ENCODE measurements around the gene LILRB3. TPM values are rescaled to one million over a fixed set of nuclear protein-coding genes. Genes with fewer than 3 reads are reported as not detected.

The LILRB3 gene
- total and polyA plus RNA-seq, 2 experiments from 2014 or later = 1.7 TPM; not detected in 1

DNA sequence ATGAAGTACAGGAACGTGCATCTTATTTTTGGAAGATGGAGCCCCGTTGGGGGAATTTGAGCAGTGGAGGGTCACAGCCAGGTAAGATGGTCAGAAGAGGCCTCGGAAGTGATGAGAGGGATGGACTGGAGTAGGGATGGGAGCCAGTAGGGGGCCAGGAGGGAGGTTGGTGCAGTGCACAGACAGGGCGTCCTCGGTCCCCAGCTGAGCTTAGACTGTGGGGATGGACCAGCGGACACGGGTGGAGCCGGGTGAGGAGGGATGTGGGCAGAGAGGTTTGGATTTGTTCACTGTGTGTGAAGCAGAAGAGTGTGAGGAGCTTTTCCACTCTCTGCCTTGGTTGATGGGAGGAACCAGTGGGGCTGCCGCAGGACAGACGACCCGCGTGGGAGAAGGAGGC is 11.6 kb downstream of the LILRB3 start:
- peak overlapping the region; percentile 60 for H3K4me2 ChIP-seq
- peaks cover 28% of the 10 kb centered on the region for H4K20me1 ChIP-seq (ENCODE audit: insufficient read depth, poor library complexity, severe bottlenecking)

DNA sequence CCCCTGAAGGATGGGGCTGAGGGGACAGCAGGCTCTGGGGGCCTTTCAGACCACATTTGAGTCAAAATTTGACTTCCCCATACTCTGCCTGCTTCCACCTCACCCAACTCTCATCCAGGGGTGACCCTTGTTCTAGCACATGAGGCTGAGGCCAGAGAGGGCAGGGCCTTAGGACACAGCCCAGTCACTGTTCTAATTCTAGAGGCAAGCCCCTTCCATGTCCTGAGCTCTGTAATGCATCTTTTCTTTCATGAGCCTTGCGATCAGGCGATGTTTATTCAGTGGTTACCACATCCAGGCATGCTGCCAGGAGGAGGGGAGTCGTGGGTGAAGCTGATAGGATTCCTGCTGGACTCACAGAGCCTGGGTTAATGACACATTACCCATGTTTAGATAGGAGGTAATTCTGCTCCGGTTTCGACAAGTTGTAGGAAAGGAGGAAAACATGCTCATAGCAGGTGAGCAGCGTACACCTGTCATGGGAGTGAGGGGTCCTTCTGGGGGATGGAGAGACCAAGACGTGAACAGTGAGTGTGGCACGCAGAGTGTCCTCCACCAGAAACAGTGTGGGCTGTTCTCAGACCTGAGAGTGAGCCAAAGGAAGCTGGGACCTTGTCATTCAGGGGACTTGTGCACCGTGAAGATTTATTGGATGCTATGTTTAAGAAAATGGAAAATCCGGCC is 12.9 kb downstream of the LILRB3 start:
- WGBS (ENCODE audit: low lambda C conversion rate, missing lambda C conversion rate) = 28% methylated on average over 10 of the region's 10 CpGs
- peak; percentile 95 for DNase-seq (ENCODE audit: low spot score)

More for the DNA sequence above, 11.6 kb downstream of the LILRB3 start:
- Histone ChIP-seq H3K4me1 (ENCODE audit: insufficient read depth) (peaks cover 43% of the 10 kb centered on the region), H3K27me3 (no peaks in the 10 kb centered on the region), H2AFZ (no peak overlapping the region), H3K79me2 (peaks cover 36% of the 10 kb centered on the region), H3K9me3 (ENCODE audit: low read depth) (no peaks in the 10 kb centered on the region), H3K9me2 (replicated peaks; ENCODE audit: insufficient read depth) (no peaks in the 10 kb centered on the region), H3K4me3 (no peak overlapping the region), H3K36me3 (replicated peaks; ENCODE audit: insufficient read depth, low read depth) (no peaks in the 10 kb centered on the region), H3K27ac (peak overlapping the region; percentile 91)
- 82% methylated on average over 12 of the region's 12 CpGs for WGBS (ENCODE audit: low lambda C conversion rate, missing lambda C conversion rate)
- no peak for DNase-seq (ENCODE audit: low spot score)
- TF ChIP-seq EZH2phosphoT487 (IDR thresholded peaks at IDR 0.05; ENCODE audit: low read depth, severe bottlenecking, unreplicated experiment) = no peak
- TF ChIP-seq, protein P1, sequence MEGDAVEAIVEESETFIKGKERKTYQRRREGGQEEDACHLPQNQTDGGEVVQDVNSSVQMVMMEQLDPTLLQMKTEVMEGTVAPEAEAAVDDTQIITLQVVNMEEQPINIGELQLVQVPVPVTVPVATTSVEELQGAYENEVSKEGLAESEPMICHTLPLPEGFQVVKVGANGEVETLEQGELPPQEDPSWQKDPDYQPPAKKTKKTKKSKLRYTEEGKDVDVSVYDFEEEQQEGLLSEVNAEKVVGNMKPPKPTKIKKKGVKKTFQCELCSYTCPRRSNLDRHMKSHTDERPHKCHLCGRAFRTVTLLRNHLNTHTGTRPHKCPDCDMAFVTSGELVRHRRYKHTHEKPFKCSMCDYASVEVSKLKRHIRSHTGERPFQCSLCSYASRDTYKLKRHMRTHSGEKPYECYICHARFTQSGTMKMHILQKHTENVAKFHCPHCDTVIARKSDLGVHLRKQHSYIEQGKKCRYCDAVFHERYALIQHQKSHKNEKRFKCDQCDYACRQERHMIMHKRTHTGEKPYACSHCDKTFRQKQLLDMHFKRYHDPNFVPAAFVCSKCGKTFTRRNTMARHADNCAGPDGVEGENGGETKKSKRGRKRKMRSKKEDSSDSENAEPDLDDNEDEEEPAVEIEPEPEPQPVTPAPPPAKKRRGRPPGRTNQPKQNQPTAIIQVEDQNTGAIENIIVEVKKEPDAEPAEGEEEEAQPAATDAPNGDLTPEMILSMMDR (IDR thresholded peaks at IDR 0.05; ENCODE audit: poor library complexity) = no peak
- TF ChIP-seq EZH2 (IDR thresholded peaks at IDR 0.05; ENCODE audit: borderline replicate concordance) = no peak

DNA sequence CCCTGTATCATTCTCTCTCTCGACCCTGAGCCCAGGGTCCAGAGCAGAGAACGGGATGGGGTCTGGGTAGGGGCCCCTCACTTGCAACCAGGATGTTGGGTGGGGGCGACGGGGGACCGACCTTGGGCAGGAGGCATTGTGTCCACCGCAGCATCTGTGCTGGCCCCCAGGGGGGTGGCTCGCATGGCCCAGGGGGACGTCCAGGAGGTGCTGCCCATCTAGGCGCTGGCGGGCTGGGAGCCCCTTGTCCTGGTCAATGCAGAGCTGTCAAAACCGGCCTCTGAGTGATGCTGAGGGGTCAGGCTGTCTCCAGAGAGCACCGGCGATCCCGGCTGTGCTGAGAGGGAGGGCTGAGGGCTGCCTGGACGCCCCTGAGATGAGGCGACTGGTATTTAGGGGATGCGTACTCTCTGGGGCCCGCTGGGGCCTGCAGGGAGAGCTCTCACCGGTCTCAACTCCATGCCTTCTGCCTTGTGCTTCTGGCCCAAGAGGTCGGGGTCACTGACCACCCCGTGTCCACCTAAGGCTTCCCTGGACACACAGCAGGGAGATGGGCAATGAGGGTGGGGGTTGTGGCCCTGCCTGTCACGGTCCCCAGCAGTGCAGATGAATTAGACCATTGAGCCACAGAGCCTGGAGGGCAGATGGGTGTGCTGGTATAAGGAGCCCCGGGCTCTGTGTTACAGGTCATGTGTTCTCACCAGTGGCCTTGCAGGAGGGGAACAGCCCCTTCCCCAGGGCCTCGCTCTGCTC is 13.6 kb downstream of the LILRB3 start:
- H4K20me1 ChIP-seq (ENCODE audit: insufficient read depth, poor library complexity, severe bottlenecking) = peaks cover 48% of the 10 kb centered on the region
- H3K27me3 ChIP-seq = no peaks in the 10 kb centered on the region
- no peak overlapping the region for H2AFZ ChIP-seq
- H3K4me1 ChIP-seq (ENCODE audit: insufficient read depth) = peaks cover 48% of the 10 kb centered on the region
- no peak overlapping the region for H3K4me3 ChIP-seq
- peak overlapping the region; percentile 44 for H3K4me2 ChIP-seq
- peak overlapping the region; percentile 91 for H3K27ac ChIP-seq
- DNase-seq (ENCODE audit: low spot score) = peak; percentile 47
- peaks cover 56% of the 10 kb centered on the region for H3K79me2 ChIP-seq
- TF ChIP-seq EZH2phosphoT487 (IDR thresholded peaks at IDR 0.05; ENCODE audit: low read depth, severe bottlenecking, unreplicated experiment) = no peak
- TF ChIP-seq, protein P1 (IDR thresholded peaks at IDR 0.05; ENCODE audit: poor library complexity) = no peak
- no peak for TF ChIP-seq EZH2 (IDR thresholded peaks at IDR 0.05; ENCODE audit: borderline replicate concordance)
- H3K9me2 ChIP-seq (replicated peaks; ENCODE audit: insufficient read depth) = no peaks in the 10 kb centered on the region
- H3K36me3 ChIP-seq (replicated peaks; ENCODE audit: insufficient read depth, low read depth) = no peaks in the 10 kb centered on the region
- H3K9me3 ChIP-seq (ENCODE audit: low read depth) = no peaks in the 10 kb centered on the region
- WGBS (ENCODE audit: low lambda C conversion rate, missing lambda C conversion rate) = 55% methylated on average over 22 of the region's 24 CpGs

More for the DNA sequence above, 12.9 kb downstream of the LILRB3 start:
- Histone ChIP-seq H3K36me3 (replicated peaks; ENCODE audit: insufficient read depth, low read depth) (no peaks in the 10 kb centered on the region), H3K4me3 (no peak overlapping the region), H3K9me2 (replicated peaks; ENCODE audit: insufficient read depth) (no peaks in the 10 kb centered on the region), H3K27me3 (no peaks in the 10 kb centered on the region), H3K27ac (peak overlapping the region; percentile 91), H3K4me2 (peak overlapping the region; percentile 57), H2AFZ (no peak overlapping the region), H3K9me3 (ENCODE audit: low read depth) (no peaks in the 10 kb centered on the region), H3K4me1 (ENCODE audit: insufficient read depth) (peaks cover 43% of the 10 kb centered on the region), H4K20me1 (ENCODE audit: insufficient read depth, poor library complexity, severe bottlenecking) (peaks cover 41% of the 10 kb centered on the region), H3K79me2 (peaks cover 49% of the 10 kb centered on the region)
- TF ChIP-seq, protein P1 (IDR thresholded peaks at IDR 0.05; ENCODE audit: poor library complexity) = no peak
- TF ChIP-seq EZH2 (IDR thresholded peaks at IDR 0.05; ENCODE audit: borderline replicate concordance) (no peak), EZH2phosphoT487 (IDR thresholded peaks at IDR 0.05; ENCODE audit: low read depth, severe bottlenecking, unreplicated experiment) (no peak)
